ENCODE measurements around the gene CDH23. TPM values are rescaled to one million over a fixed set of nuclear protein-coding genes. Genes with fewer than 3 reads are reported as not detected.

Gene CDH23
- total and polyA plus RNA-seq, 9 of the 15 experiments (the other 6 are each of a cell fraction or from before 2014, with no cell fraction given): 0.18 to 1.2 (median 0.47) TPM

DNA sequence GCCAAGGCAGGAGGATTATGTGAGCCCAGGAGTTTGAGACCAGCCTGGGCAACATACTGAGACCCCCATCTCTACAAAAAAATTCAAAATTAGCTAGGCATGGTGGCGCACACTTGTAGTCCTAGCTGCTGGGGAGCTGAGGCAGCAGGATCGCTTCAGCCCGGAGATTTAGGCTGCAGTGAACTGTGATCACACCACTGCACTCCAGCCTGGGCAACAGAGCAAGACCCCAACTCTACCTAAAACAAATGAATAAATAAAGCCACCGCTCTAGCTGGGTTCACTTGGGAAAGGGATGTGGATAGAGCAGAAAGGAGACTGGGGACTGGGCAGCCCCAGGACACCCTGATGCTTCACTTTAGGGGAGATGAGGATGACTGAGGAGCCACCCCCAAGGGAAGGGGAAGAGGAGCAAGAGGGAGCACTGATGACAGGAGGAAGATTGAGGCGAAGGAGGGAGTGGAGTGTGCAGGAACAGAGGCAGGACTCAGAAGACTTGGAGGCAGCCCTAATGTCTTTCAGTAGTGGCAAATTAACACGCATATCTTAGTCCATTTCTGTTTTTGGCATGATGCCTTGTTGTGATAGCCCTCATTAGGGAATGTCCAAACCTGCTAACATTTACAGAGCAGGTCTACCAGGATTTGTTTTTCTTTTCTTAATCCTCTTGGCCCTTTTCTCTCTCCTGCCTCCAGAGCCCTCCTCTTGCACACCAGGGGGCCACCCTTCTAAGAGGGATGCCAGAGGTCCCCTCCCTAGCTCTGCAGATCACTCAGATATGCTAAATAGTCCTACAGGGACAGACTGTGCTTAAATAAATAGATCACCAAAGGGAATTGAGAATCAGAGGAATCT is 234.5 kb downstream of the CDH23 start:
- Histone ChIP-seq H3K4me1 (replicated peaks in 1 of 2; ENCODE audit: control insufficient read depth in 2 of 2, insufficient read depth in 2 of 2, low read length in 2 of 2) (peaks cover 59 to 72% of the 10 kb centered on the region in 2 experiments), H3K4me2 (ENCODE audit: insufficient read depth, low read length) (no peak overlapping the region; the same call in 1 of the 2 replicates), H2AFZ (ENCODE audit: low read depth, low read length) (peak overlapping the region; percentile 28), H3K36me3 (ENCODE audit: control insufficient read depth, insufficient read depth, low read length) (no peaks in the 10 kb centered on the region), H3K9me1 (ENCODE audit: control insufficient read depth, insufficient read depth, low read length) (peaks cover 3% of the 10 kb centered on the region), H3K9me3 (replicated peaks; ENCODE audit: control insufficient read depth, insufficient read depth, low read depth, low read length) (no peaks in the 10 kb centered on the region), H4K20me1 (replicated peaks; ENCODE audit: control insufficient read depth, insufficient read depth, low read length) (no peaks in the 10 kb centered on the region), H3K27me3 (ENCODE audit: control insufficient read depth in 2 of 2, insufficient read depth in 2 of 2, low read length in 2 of 2) (no peaks in the 10 kb centered on the region; a peak in 1 of 5 replicates), H3K79me2 (ENCODE audit: control insufficient read depth, insufficient read depth, low read length) (no peaks in the 10 kb centered on the region), H3K4me3 (no peak overlapping the region), H3K9ac (ENCODE audit: insufficient read depth in 1 of 2, low read depth in 2 of 2, low read length in 2 of 2) (peak overlapping the region; percentile 8 to 43; a peak in 1 of 4 replicates), H3K27ac (ENCODE audit: extremely low read depth, low read depth, low read length) (peak overlapping the region; percentile 35; the same call in 2 of the 3 replicates)
- peak; percentile 27; the same call in 1 of the 2 replicates for TF ChIP-seq BCOR (IDR thresholded peaks at IDR 0.05)
- TF ChIP-seq ZNF263 (CRISPR knock-in tag; IDR thresholded peaks at IDR 0.05; ENCODE audit: borderline replicate concordance): peak; percentile 93
- TF ChIP-seq, protein P1, sequence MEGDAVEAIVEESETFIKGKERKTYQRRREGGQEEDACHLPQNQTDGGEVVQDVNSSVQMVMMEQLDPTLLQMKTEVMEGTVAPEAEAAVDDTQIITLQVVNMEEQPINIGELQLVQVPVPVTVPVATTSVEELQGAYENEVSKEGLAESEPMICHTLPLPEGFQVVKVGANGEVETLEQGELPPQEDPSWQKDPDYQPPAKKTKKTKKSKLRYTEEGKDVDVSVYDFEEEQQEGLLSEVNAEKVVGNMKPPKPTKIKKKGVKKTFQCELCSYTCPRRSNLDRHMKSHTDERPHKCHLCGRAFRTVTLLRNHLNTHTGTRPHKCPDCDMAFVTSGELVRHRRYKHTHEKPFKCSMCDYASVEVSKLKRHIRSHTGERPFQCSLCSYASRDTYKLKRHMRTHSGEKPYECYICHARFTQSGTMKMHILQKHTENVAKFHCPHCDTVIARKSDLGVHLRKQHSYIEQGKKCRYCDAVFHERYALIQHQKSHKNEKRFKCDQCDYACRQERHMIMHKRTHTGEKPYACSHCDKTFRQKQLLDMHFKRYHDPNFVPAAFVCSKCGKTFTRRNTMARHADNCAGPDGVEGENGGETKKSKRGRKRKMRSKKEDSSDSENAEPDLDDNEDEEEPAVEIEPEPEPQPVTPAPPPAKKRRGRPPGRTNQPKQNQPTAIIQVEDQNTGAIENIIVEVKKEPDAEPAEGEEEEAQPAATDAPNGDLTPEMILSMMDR (IDR thresholded peaks at IDR 0.05 in 2 of 3, conservative IDR thresholded peaks at IDR 0.05 in 1 of 3; ENCODE audit: insufficient read depth in 2 of 3, low read depth in 1 of 3, low read length in 3 of 3): peak in 1 of 3 experiments; percentile 32; a peak in 3 of 6 replicates
- TF ChIP-seq, protein P2, sequence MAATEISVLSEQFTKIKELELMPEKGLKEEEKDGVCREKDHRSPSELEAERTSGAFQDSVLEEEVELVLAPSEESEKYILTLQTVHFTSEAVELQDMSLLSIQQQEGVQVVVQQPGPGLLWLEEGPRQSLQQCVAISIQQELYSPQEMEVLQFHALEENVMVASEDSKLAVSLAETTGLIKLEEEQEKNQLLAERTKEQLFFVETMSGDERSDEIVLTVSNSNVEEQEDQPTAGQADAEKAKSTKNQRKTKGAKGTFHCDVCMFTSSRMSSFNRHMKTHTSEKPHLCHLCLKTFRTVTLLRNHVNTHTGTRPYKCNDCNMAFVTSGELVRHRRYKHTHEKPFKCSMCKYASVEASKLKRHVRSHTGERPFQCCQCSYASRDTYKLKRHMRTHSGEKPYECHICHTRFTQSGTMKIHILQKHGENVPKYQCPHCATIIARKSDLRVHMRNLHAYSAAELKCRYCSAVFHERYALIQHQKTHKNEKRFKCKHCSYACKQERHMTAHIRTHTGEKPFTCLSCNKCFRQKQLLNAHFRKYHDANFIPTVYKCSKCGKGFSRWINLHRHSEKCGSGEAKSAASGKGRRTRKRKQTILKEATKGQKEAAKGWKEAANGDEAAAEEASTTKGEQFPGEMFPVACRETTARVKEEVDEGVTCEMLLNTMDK (IDR thresholded peaks at IDR 0.05; ENCODE audit: borderline replicate concordance, insufficient read depth, low read depth, low read length, poor library complexity, severe bottlenecking): peak; percentile 39
- TF ChIP-seq ZNF121 (CRISPR knock-in tag; conservative IDR thresholded peaks at IDR 0.05): peak; percentile 94
- TF ChIP-seq TAF1 (IDR thresholded peaks at IDR 0.05; ENCODE audit: control insufficient read depth, extremely low read depth, insufficient read depth, low read length, severe bottlenecking): no peak
- peak; percentile 16; the same call in 1 of the 2 replicates for TF ChIP-seq DPF2 (IDR thresholded peaks at IDR 0.05)
- no peak for TF ChIP-seq ZNF134 (CRISPR knock-in tag; conservative IDR thresholded peaks at IDR 0.05)
- TF ChIP-seq CTBP1 (IDR thresholded peaks at IDR 0.05; ENCODE audit: borderline replicate concordance): peak; percentile 24; the same call in 1 of the 2 replicates
- TF ChIP-seq GTF2F1 (IDR thresholded peaks at IDR 0.05; ENCODE audit: low read depth, low read length): no peak
- TF ChIP-seq PCBP1 (IDR thresholded peaks at IDR 0.05; ENCODE audit: low read depth, low read length, poor library complexity, severe bottlenecking): no peak
- TF ChIP-seq NFIC (IDR thresholded peaks at IDR 0.05): peak; percentile 54
- TF ChIP-seq GATA2 (CRISPR knock-in tag; IDR thresholded peaks at IDR 0.05): peak; percentile 55; the same call in 1 of the 2 replicates
- TF ChIP-seq, protein P3, sequence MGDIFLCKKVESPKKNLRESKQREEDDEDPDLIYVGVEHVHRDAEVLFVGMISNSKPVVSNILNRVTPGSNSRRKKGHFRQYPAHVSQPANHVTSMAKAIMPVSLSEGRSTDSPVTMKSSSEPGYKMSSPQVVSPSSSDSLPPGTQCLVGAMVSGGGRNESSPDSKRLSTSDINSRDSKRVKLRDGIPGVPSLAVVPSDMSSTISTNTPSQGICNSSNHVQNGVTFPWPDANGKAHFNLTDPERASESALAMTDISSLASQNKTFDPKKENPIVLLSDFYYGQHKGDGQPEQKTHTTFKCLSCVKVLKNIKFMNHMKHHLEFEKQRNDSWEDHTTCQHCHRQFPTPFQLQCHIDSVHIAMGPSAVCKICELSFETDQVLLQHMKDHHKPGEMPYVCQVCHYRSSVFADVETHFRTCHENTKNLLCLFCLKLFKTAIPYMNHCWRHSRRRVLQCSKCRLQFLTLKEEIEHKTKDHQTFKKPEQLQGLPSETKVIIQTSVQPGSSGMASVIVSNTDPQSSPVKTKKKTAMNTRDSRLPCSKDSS (IDR thresholded peaks at IDR 0.05; ENCODE audit: low read depth, partially characterized antibody): no peak
- BruUV-seq (replicated peaks): no TSS peak
- FAIRE-seq (no peak), DNase-seq (ENCODE audit: extremely low read depth in 1 of 4, low spot score in 3 of 4) (peak in 3 of 4 experiments; percentile 43 to 70 (median 70)), ATAC-seq (peak; percentile 31; the same call in 2 of the 3 replicates)
- in situ Hi-C loops (cut with MboI): no loop called here
- POLR2A ChIA-PET: interaction anchor here (0.6 to 2.3 kb wide), 3 partner anchors 8 to 167 kb away, joined by 3 to 8 read pairs (median 5); no protein-coding TSS in a partner anchor
- intact Hi-C loops (cut with micrococcal nuclease): no loop called here
- 70% methylated on average over 6 of the region's 6 CpGs for WGBS (ENCODE audit: insufficient coverage, low coverage, missing lambda C conversion rate)
- CTCF ChIA-PET (ENCODE audit: low intra/inter-chr PET ratio): no interaction called here
